NCI-H82 treated with DMSO at 0.1 percent for 48 hours (cell line): ENCODE results near the gene ATP2C2.

ENCODE experiments used
- DNase-seq: peaks from one replicate; lab custom pipeline; 2025; ENCODE audit not compliant: unreplicated experiment; lab: John Stamatoyannopoulos, UW

The ATP2C2 gene

DNA sequence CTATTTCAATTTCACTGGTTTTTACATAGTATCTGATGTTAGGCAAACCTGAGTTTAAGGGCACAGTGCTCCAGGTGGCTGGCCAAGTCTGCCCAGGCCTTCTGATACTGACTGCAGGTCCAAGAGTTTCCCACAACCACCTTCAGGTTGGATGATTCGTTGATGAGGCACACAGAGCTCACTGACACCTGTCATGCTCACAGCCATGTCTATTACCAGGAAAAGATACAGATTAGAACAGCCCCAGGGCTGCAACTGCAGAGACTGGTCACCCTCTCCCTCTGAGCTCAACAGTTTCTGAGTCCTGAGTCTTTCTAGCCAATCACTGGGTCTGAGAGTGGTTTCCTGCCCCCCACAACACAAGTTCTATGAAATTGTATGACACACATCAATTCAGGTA, 98.9 kb downstream of the ATP2C2 start:
- no peak for DNase-seq

DNA sequence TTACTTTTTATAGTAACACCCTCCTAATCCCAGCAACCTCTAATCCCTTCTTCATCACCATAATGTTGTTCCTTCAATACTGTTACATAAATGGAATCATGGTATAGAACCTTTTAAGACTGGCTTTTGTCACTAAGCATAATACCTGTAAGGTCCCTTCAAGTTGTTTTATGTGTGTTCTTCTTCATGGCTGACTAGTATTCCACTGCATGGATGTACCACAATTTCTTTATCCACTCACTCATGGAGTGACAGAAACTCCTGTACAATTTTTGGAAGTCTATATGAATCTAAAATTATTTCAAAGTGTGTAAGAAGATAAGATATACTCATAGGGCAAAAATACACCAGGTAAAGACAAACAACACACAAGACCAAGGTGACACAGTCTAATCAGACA, 99.4 kb downstream of the ATP2C2 start:
- DNase-seq = no peak

DNA sequence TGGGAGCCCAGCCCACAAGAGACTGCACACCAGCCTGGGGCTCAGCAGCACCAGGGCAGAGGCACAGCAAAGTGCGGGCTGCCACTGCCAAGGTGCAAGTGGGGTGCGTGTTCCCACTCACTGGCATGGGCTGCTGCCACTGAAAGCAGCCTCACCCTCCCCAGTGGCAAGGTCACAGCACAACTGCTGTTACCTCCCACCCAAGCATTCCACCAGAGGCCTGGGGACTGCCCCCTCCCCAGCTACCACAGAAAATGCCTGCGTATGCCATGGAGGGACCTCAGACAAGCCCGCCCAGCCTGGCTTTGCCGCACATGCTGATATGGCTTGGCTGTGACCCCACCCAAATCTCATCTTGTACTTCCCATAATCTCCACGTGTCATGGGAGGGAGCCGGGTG, 103.0 kb downstream of the ATP2C2 start:
- no peak for DNase-seq

DNA sequence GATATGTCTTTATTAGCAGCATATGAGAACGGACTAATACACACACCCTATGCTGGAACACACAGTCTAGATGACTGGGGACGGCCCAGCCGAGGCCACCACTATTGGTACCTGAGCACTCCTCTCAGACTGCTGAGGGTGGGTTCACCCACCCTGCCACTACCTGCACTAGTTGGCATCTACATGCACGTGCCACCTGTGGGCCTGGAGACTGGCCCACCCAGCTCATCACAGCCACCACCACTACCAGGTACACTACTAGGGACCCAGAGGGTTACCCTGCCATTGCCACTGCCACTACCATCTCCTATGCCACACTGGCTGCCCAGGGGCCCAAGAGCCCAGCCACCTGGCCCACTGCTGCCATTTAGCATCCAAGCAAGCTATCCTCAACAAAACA, 103.6 kb downstream of the ATP2C2 start:
- DNase-seq = no peak

DNA sequence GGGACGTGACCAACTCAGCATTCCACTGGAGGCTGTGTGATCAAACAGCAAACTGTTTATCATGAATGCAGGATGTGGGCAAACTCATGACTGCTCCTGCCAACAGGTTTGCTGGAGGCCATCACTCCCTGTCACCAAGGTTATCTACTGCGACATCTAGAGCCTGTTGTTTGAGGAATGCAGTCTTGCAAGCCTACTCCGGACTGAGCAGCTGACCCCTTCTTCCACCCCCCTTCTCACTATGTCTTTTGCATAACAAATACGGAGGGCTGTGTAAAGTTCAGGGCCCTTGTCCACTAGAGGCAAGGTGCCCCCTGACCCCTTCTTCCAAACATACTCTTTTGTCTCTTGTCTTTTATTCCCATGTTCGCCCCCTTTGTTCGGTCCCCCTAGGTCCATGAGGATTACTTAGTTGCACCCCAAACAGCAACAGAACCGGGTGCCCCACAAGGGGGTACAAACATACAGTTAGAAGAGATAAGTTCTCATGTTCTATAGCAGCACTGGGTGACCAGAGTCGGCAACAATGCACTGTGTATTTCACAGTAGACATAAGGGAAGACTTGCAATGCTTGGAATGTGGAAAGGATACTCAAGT, 107.4 kb downstream of the ATP2C2 start:
- DNase-seq = no peak

DNA sequence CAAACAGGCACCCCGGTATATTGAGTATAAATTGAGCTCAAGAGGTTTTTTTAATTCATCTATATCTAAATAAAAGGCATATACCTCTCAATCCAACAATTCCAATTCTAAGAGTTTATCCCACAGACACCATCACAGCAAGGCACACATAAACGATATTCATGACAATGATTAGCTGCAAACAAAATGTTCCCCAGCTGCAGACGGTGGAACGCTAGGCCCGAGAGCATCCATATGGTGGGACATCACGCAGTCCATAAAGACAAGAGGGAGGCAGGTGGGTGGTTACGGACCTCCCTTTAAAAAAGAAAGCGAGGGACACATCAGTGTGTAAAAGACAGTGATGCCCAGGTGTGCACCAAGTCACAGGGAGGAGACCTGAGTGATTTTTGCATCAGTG, 108.1 kb downstream of the ATP2C2 start:
- no peak for DNase-seq

DNA sequence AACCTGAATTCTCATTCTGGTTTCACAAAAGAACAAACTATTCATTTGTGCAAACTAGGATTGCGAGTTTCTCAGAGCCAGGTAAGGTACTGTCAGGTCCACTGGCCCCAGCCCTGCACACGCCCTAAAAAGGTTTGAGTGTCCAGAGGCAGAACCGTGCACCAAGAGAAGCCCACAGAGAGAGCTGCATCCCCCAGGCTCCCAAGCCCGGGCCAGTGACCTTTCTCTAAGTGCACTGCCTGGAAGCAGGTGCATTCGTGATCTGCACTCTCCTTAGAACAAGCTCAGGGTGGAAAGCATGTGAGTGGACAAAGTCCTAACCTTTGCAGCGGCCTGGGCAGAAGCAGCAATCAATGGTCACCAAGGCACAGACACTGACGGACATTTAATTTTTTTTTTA, 109.3 kb downstream of the ATP2C2 start:
- no peak for DNase-seq

DNA sequence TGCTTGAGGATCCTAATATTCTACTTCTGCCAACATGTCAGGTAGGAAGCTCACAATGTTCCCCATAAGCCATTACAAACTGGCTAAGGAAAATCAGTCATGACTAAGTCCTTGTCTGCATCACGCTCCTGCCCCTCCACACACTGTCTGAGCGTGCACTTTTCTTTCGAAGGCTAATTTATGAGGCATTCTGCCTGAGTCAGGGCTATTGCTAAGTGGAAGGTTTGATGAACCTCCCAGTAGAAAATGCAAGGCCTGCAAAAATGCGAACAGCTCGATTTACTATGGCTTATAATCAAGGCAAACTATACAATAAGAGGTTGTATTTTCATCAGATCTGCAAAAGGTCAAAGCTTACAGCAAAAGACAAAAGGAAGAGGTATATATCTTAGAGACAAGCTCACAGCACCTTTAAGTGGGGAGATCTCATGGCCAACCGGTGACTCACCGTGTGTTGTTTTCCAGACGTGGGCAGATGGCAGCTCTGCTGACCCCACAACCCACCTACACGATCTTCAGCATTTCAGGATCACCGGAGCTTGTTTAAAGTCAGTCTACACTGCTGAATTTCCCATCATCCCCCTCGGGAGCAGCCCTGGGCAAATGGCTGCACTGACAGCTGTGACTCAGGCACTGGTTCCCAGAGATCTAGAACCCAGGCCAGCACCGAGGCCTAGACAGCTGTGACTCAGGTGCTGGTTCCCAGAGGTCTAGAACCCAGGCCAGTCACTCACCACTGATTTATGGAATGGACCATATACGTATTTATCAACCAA, 110.0 kb downstream of the ATP2C2 start:
- no peak for DNase-seq

DNA sequence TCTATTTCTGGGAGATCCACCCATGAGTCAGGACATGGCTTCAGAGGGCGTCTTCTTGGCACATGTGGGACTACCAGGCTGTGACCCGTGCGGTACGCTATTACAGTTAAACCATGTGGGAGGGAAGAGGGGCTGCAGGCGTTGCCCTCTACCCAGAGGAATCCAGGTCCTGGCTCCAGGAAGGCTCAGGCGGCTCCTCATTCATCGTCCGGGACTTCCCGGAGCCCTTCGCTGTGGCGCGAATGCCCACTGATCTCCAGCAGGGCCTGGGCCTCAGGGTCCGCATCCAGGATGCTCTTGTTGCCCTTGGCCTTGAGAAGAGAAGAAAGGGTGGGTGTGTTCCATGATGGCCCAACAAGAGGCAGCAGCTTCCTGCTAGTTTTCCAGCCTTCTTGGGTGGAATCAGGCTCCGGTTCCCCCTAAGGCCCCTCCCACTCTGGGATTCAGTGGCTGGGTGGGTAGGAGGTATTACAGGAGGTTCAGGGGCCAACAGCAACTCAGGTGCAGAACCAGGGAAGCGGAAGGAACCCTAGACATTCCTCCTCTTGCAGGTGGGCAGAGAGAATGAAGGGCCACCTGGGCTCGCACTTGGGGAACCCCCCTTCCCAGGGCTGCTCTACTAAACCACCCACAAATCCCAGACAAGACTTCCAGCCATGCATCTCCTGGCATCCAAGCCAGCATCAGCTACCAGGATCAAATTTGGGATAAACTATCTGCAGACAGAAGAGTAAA, 111.5 kb downstream of the ATP2C2 start:
- no peak for DNase-seq

DNA sequence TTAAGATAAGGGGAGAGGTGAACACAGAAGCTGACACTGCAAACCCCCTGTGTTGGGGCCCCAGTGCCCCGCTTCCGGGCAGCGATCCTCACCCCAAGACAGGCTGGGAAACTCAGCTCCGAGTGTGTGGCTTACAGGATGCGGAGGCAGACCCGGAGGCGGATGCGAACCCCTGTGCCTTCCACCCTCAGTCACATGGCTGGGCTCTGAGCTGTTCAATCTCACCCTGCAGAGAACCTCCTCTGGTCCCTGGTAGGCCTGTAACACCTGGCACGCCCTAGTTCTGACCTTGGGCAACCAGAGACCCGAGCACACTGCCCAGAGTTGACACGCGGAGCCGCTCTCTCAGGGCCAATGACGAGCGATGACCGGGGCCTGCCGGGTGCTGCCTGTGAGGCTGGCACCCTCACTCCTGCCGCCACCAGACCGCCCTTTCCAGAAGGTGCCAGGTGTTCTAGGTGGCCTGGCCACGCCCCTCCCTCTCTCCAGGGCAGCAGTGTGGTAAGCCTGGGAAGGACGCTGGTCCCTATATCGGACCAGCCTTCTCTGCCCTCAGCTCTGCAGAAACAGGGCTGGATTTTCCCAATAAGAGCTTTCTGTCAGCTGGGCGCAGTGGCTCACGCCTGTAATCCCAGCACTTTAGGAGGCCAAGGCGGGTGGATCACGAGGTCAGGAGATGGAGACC, 112.9 kb downstream of the ATP2C2 start:
- DNase-seq = no peak

DNA sequence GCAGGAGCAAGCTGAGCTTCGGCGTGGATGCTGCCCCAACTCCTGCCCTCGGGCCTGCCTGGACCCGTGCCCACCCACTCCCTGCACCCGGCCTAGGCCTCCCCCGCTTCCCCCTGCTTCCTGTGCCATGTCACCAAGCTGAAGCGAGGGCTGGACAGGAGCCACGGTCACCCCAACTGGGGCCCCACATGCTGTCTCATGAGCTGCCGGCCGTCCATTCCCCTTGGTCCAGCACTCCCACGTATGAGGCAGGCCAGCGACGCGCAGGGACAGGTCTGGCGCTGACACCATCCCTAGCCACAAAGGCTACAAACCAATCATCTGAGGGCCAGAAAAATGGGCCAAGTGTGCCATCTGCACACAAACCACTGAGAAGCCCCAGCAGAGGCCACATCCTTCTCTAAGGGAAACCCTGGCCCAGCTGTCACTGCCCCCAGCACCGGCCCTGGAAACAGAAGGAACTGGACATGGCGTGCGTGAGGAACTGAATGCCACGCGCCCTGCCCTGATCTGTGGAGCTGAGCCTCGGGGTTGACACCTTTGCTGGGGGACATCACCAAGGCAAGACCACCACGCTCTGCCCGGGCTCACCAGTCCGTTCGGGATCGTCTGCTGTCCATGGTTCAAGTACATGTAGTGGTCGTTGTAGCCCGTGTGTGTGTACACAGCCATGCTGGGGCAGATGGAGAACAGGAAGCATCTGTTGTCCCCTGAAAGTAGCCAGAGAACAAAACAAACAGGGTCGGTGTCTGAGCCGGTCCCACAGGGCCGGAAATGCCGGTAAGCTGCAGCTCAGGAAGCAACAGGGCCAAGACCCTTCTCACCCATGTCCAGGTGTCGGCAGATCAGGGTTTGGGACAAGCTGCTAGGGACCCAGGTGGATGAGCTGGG, 113.9 kb downstream of the ATP2C2 start:
- no peak for DNase-seq

DNA sequence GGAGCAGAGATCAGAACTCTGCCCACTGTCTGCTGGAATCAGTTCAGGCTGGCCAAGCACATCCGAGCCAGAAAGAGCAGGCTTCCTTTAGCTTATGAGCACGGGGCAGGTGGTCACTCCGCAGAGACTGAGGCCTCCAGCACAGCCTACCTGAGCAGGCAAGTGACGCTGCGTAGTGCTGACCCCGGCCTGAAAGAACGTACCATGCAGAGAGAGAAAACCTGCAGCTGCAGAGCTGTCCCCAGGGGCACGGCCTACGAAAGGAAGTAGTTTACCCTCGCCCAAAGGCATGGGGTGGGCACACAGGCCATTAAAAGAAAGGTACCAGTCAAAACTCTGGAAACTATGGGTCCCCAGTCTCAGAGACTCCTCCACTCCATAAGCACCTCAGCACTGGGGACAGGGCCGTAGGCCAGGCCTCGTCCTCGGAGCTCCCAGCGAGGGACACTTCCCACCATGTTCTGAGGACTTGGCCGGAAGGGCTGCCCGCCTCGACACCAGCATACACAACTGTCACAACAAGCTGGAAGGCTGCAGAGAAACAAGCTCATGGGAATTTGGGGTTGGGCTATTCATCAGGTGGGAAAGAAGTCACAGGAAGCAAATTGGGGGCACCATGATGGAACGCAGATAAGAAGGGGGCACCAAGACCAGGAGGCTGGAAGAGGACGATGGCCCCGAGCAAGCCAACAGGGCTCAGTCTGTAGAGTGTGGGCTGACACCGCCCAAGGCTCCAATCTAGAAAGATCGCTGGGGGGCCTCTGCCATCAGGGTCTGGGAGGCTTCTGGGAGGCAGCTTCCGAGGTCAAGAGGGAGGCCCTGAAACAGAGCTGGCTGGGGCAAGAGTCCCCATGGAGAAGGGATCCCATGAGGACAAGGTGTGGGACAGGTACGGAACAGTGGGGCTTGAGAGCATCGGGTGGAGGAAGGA, 114.9 kb downstream of the ATP2C2 start:
- no peak for DNase-seq

DNA sequence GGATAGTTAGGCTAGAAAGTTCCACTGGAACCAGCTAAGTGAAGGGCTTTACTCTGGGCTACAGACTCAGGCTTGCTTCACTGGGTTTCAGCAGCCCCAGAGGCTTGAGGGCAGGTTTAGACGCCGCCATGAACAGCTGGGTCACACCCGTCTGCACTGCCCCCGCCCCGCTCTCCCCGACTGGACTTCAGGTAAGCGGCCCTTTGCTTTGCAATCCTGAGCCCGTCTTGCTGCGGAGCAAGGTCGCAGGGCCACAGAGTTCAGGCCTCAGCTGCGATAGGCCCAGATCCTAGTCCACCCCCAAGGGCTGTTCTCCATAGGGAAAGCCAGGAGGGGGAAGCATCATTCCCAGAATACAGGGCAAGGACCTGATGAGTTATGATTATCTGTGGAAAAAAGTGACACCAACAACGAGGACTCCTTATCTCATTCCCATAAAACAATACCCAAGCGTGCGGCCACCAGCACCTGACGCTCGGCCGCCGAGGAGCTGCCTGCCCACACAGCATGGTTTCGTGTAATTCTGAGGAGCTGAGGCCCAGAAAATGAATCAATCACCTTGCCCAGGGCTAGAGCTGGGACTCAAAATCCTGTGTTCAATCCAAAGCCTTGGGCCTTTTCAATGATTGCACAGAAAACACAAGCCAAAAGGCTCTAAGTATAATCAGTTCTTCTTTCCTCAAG, 115.7 kb downstream of the ATP2C2 start:
- no peak for DNase-seq

DNA sequence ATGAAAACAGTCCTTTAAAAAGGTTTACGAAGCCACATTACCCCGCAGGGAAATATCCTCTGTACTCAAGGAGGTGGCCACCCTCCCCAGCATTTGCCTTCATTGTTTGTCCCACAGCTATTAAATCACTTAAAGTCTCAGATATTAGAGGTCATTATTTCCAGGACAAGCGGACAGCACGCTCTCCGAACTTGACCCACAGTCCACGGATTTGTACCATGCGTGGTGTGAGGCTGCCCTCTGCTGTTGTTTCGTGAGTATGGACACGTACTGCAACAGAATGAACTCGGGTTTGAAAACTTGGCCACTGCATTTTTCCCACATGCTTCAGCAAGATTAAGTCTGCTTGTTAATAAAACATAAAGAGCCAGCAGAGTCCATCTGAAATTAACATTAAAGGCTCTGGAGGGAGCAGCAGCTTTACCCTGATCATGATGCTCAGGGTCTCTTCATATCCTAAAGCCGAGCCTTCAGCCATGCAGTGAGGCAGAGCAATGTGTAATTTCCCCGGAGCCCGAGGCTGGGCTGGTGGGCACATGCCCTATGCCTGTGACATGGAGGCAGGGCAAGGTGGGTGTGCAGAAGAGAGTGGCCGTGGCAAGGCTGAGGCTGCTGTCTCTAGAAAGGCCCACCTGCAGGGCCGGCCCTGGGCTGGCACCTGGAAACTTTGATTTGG, 116.4 kb downstream of the ATP2C2 start:
- peak; percentile 35 for DNase-seq

DNA sequence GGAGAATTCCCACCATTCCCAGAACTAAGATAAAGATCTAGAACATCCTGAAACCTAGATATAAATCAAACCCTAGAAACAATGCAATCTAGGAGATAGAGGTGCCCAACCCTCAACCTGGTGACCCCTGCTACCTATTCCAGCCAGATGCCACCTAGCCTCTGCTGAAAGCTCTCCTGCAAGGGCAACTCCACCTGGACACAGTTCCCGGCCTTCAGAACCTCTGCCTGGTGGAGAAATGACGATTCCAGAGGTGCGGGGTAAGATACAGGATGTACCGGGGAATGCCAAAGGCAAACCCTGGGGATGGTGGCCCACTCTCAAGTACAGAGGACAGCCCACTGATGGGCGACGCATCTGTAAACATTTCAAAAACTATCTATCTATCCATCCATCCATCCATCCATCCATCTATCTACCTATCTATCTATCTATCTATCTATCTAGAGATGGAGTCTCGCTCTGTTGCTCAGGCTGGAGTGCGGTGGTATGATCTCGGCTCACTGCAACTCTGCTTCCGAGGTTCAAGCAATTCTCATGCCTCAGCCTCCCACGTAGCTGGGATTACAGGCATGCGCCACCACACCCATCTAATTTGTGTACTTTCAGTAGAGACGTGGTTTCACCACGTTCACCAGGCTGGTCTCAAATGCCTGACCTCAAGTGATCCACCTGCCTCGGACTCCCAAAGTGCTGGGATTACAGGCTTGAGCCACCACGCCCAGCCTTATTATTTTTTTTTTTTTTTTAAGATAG, 117.1 kb downstream of the ATP2C2 start:
- no peak for DNase-seq

DNA sequence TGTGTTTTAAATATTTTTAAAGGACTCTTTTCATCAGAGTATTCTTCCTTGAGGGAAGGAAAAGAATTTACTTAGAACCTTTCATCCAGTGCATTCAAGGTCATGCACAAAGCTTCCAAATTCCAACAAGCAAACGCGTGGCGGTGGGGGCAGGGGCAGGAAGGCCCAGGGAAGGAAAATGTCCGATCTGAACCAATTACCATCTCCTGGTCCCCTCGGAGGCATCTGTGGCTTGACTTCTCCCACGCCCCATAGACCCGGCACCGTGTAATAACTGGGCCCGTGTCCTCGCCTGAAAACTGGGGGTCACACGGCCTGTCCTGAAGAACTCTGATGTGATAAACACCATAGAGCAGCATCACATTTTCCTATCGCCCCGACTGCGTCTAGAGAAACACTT, 117.8 kb downstream of the ATP2C2 start:
- DNase-seq = no peak

DNA sequence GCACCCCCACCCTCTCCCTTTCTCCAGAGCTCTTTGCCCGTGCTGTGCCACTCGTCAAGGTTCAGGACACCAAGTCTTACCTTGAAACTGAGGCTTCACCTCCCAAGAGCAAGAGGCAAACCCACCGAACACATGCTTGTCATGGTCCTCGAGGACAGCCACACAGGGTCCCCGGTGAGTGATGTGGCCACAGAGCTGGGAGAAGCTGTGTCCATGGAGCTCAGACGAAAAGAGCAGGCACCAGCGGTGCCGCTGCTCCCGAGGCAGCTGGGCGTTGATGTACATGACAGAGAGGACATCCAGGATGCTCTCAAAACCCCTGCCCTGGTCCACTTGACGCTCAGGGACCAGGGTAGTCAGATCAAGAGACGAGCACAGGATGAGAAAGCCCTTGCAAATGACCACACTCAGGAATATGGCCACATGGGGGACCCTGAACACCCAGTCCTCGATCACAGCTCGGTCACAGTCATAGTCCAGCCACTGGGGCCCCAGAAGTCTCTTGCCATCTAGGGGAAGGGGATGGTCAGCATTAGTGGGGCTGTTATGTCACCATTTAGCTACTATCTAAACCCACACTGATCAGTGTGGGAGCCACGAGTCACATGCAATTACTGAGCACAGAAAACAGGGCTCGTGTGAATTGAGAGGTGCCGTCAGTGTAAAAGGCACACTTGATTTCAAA, 118.4 kb downstream of the ATP2C2 start:
- DNase-seq = no peak
